ENCODE data around the gene SIPA1L3.

The SIPA1L3 gene

DNA sequence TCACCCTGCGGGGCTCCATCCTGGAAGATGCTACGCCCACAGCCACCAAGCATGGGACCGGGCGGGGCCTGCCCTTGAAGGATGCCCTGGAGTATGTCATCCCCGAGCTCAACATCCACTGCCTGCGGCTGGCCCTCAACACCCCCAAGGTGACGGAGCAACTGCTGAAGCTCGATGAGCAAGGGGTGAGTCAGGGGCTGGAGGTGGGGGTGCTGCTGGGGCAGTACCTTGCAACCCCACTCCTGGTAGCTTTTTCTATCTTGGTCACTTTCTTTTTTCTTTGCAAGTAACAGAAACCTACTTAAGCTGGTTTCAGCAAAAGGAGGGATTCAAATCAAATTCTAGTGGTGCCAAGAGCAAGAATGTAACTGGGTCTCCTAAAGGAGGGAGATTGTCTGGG is 193.0 kb downstream of the SIPA1L3 start:
- Histone ChIP-seq H3K4me1 (ENCODE audit: control insufficient read depth, insufficient read depth, low read length) (no peaks in the 10 kb centered on the region; the same call in 1 of the 2 replicates), H3K27ac (ENCODE audit: low read depth, low read length) (no peak overlapping the region), H3K9me3 (ENCODE audit: control insufficient read depth, insufficient read depth, low read length) (0 out of 2 replicates have a peak, but pooled peaks cover 5% of the 10 kb centered on the region), H3K36me3 (ENCODE audit: control insufficient read depth, insufficient read depth, low read length) (peaks cover 38% of the 10 kb centered on the region), H3K4me3 (ENCODE audit: low read depth, low read length) (no peak overlapping the region), H3K9ac (ENCODE audit: low read depth, low read length) (no peak overlapping the region), H3K27me3 (ENCODE audit: control insufficient read depth, insufficient read depth, low read length) (no peaks in the 10 kb centered on the region)

DNA sequence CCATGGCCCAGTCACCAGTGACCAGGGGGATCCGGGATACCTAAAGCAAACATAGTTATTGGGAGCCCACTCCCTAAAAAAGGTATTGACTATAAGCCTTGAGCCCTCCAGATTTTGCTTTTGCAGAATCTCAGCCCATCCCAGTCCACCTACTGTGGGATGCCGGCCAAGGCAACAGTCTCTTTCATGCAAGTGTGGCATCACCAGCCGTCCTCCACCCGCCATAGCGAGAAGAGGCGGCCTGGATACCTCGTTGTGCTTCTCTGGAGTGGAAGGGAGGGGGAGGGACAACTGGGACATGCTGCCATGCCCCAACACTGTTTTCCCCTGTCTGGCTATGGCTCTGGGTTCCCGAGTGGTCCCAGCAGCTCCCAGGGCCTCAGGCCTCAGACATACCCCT is 193.6 kb downstream of the SIPA1L3 start:
- 0 out of 2 replicates have a peak, but pooled peaks cover 5% of the 10 kb centered on the region for H3K9me3 ChIP-seq (ENCODE audit: control insufficient read depth, insufficient read depth, low read length)
- H3K4me1 ChIP-seq (ENCODE audit: control insufficient read depth, insufficient read depth, low read length): no peaks in the 10 kb centered on the region; the same call in 1 of the 2 replicates
- no peak overlapping the region for H3K4me3 ChIP-seq (ENCODE audit: low read depth, low read length)
- peaks cover 43% of the 10 kb centered on the region for H3K36me3 ChIP-seq (ENCODE audit: control insufficient read depth, insufficient read depth, low read length)
- H3K9ac ChIP-seq (ENCODE audit: low read depth, low read length): no peak overlapping the region
- no peaks in the 10 kb centered on the region for H3K27me3 ChIP-seq (ENCODE audit: control insufficient read depth, insufficient read depth, low read length)
- no peak overlapping the region for H3K27ac ChIP-seq (ENCODE audit: low read depth, low read length)

- Histone ChIP-seq H3K9me3 (ENCODE audit: control insufficient read depth, insufficient read depth, low read length) (0 out of 2 replicates have a peak, but pooled peaks cover 5% of the 10 kb centered on the region), H3K27ac (ENCODE audit: low read depth, low read length) (no peak overlapping the region), H3K4me1 (ENCODE audit: control insufficient read depth, insufficient read depth, low read length) (no peaks in the 10 kb centered on the region), H3K4me3 (ENCODE audit: low read depth, low read length) (no peak overlapping the region), H3K27me3 (ENCODE audit: control insufficient read depth, insufficient read depth, low read length) (no peaks in the 10 kb centered on the region), H3K9ac (ENCODE audit: low read depth, low read length) (no peak overlapping the region), H3K36me3 (ENCODE audit: control insufficient read depth, insufficient read depth, low read length) (peaks cover 51% of the 10 kb centered on the region)
Observed at GRCh38 chr19:38101723-38102122, 194.7 kb downstream of the SIPA1L3 start.

DNA sequence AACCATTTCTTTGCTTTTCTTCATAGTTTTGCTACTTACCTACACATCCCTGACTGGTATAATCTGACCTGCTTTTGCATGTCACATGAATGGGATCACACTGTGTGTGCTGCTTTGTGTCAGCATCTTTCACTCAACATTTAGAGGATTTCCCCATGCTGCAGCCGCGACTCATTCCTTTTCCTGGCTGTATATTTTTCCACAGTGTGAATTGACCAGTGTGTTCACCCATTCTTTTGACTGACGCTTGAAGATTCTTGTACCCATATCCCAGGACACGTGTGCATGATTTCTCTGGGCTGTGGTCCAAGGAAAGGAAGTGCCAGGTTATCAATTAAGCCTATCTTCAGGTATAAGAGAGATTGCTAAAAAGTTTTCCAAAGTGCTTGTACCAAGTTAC is 198.6 kb downstream of the SIPA1L3 start:
- peaks cover 67% of the 10 kb centered on the region for H3K36me3 ChIP-seq (ENCODE audit: control insufficient read depth, insufficient read depth, low read length)
- no peak overlapping the region for H3K4me3 ChIP-seq (ENCODE audit: low read depth, low read length)
- no peaks in the 10 kb centered on the region for H3K9me3 ChIP-seq (ENCODE audit: control insufficient read depth, insufficient read depth, low read length)
- no peaks in the 10 kb centered on the region for H3K27me3 ChIP-seq (ENCODE audit: control insufficient read depth, insufficient read depth, low read length)
- no peak overlapping the region for H3K9ac ChIP-seq (ENCODE audit: low read depth, low read length)
- no peaks in the 10 kb centered on the region for H3K4me1 ChIP-seq (ENCODE audit: control insufficient read depth, insufficient read depth, low read length)
- H3K27ac ChIP-seq (ENCODE audit: low read depth, low read length): no peak overlapping the region

DNA sequence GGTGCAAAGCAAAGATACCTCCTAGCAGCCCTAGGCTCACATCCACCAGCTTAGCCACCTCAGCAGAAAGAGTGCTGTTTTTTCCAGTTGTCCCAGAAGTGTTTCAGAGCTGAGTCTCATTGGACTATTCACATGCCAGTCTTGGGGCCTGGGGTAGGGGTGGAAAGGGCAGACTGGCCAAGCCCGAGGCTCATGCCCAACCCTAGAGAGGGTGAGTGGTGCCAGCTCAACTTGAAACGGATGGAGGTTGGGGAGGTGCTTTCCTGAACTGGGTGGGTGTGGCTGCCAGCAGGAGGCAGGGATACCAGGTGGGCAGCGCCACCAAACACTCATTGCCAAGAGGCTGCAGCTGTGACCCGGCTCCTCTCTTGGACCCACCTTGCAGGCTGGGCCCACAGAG is 200.1 kb downstream of the SIPA1L3 start:
- H3K4me3 ChIP-seq (ENCODE audit: low read depth, low read length): no peak overlapping the region
- H3K9ac ChIP-seq (ENCODE audit: low read depth, low read length): no peak overlapping the region
- no peaks in the 10 kb centered on the region for H3K9me3 ChIP-seq (ENCODE audit: control insufficient read depth, insufficient read depth, low read length)
- no peaks in the 10 kb centered on the region for H3K27me3 ChIP-seq (ENCODE audit: control insufficient read depth, insufficient read depth, low read length)
- no peak overlapping the region for H3K27ac ChIP-seq (ENCODE audit: low read depth, low read length)
- H3K36me3 ChIP-seq (ENCODE audit: control insufficient read depth, insufficient read depth, low read length): peaks cover 64% of the 10 kb centered on the region
- H3K4me1 ChIP-seq (ENCODE audit: control insufficient read depth, insufficient read depth, low read length): no peaks in the 10 kb centered on the region

- peaks cover 55% of the 10 kb centered on the region for H3K36me3 ChIP-seq (ENCODE audit: control insufficient read depth, insufficient read depth, low read length)
Observed at GRCh38 chr19:38111898-38112297, 204.9 kb downstream of the SIPA1L3 start.

DNA sequence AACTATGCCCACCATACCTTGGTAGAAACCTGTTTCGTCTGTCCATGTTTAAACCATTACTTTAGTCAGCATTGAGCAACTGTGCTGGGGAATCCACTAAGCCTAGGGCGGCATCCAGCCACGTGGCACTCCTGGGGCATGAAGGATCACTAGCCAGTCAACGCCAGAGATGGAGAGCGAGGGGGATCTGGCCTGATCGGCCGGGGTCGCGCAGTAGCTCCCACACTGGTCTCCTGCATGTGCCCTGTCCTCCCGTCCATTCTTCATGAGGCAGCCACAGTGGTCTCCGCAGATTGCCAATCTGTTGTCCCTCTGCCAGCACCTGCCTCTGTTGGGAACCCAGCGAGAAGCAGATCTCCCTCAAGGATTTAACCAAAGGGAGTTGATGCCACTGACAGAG is 207.6 kb downstream of the SIPA1L3 start:
- Histone ChIP-seq H3K4me1 (ENCODE audit: control insufficient read depth, insufficient read depth, low read length) (no peaks in the 10 kb centered on the region), H3K9me3 (ENCODE audit: control insufficient read depth, insufficient read depth, low read length) (no peaks in the 10 kb centered on the region), H3K27ac (ENCODE audit: low read depth, low read length) (no peak overlapping the region), H3K4me3 (ENCODE audit: low read depth, low read length) (no peak overlapping the region), H3K27me3 (ENCODE audit: control insufficient read depth, insufficient read depth, low read length) (no peaks in the 10 kb centered on the region), H3K36me3 (ENCODE audit: control insufficient read depth, insufficient read depth, low read length) (peaks cover 38% of the 10 kb centered on the region), H3K9ac (ENCODE audit: low read depth, low read length) (no peak overlapping the region)

More at GRCh38 chr19:38111898-38112297, 204.9 kb downstream of the SIPA1L3 start:
- H3K4me1 ChIP-seq (ENCODE audit: control insufficient read depth, insufficient read depth, low read length): no peaks in the 10 kb centered on the region
- no peak overlapping the region for H3K4me3 ChIP-seq (ENCODE audit: low read depth, low read length)
- H3K27ac ChIP-seq (ENCODE audit: low read depth, low read length): no peak overlapping the region
- H3K9ac ChIP-seq (ENCODE audit: low read depth, low read length): no peak overlapping the region
- no peaks in the 10 kb centered on the region for H3K27me3 ChIP-seq (ENCODE audit: control insufficient read depth, insufficient read depth, low read length)
- no peaks in the 10 kb centered on the region for H3K9me3 ChIP-seq (ENCODE audit: control insufficient read depth, insufficient read depth, low read length)

GRCh38 chr19:38115271-38115802 is 208.3 kb downstream of the SIPA1L3 start:
- peaks cover 40% of the 10 kb centered on the region for H3K36me3 ChIP-seq (ENCODE audit: control insufficient read depth, insufficient read depth, low read length)
- H3K9me3 ChIP-seq (ENCODE audit: control insufficient read depth, insufficient read depth, low read length): no peaks in the 10 kb centered on the region
- H3K4me1 ChIP-seq (ENCODE audit: control insufficient read depth, insufficient read depth, low read length): no peaks in the 10 kb centered on the region
- no peak overlapping the region for H3K4me3 ChIP-seq (ENCODE audit: low read depth, low read length)
- no peaks in the 10 kb centered on the region for H3K27me3 ChIP-seq (ENCODE audit: control insufficient read depth, insufficient read depth, low read length)
- no peak overlapping the region for H3K27ac ChIP-seq (ENCODE audit: low read depth, low read length)
- H3K9ac ChIP-seq (ENCODE audit: low read depth, low read length): no peak overlapping the region

GRCh38 chr19:38118176-38118575 is 211.2 kb downstream of the SIPA1L3 start:
- H3K4me1 ChIP-seq (ENCODE audit: control insufficient read depth, insufficient read depth, low read length): no peaks in the 10 kb centered on the region
- peaks cover 38% of the 10 kb centered on the region for H3K36me3 ChIP-seq (ENCODE audit: control insufficient read depth, insufficient read depth, low read length)
- H3K9me3 ChIP-seq (ENCODE audit: control insufficient read depth, insufficient read depth, low read length): peaks cover 10% of the 10 kb centered on the region
- H3K27me3 ChIP-seq (ENCODE audit: control insufficient read depth, insufficient read depth, low read length): no peaks in the 10 kb centered on the region
- H3K9ac ChIP-seq (ENCODE audit: low read depth, low read length): no peak overlapping the region
- no peak overlapping the region for H3K27ac ChIP-seq (ENCODE audit: low read depth, low read length)
- H3K4me3 ChIP-seq (ENCODE audit: low read depth, low read length): no peak overlapping the region

DNA sequence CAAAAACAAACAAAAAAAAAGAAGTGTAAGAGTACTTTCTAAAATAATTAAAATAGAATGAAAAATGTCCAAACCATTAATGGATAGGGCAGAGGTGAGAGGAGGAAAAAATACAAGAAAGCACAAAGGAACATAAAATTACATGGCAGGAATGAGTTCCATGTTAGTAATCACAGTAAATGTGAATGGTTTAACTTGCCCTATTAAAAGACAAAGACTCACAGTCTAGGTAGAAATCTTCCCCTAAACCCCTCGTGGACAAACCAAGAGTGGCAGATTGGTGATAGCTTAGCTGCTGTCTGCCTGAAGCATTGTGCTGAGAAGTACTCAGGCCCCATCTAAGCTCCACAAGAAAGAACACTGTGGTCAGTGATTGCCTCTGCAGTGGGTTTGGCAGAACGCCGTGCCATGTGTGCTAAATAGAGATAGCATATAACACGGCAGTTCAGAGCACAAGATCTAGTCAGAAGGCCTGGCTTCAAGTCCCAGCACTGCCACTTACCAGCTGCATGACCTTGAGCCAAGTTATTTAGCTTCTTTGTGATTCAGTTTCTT is 213.5 kb downstream of the SIPA1L3 start:
- H3K4me1 ChIP-seq (ENCODE audit: control insufficient read depth, insufficient read depth, low read length): no peaks in the 10 kb centered on the region
- no peak overlapping the region for H3K27ac ChIP-seq (ENCODE audit: low read depth, low read length)
- H3K36me3 ChIP-seq (ENCODE audit: control insufficient read depth, insufficient read depth, low read length): peaks cover 30% of the 10 kb centered on the region
- no peak overlapping the region for H3K4me3 ChIP-seq (ENCODE audit: low read depth, low read length)
- no peaks in the 10 kb centered on the region for H3K27me3 ChIP-seq (ENCODE audit: control insufficient read depth, insufficient read depth, low read length)
- no peak overlapping the region for H3K9ac ChIP-seq (ENCODE audit: low read depth, low read length)
- H3K9me3 ChIP-seq (ENCODE audit: control insufficient read depth, insufficient read depth, low read length): peaks cover 10% of the 10 kb centered on the region

GRCh38 chr19:38122402-38123093 is 215.5 kb downstream of the SIPA1L3 start:
- Histone ChIP-seq H3K4me1 (ENCODE audit: control insufficient read depth, insufficient read depth, low read length) (no peaks in the 10 kb centered on the region), H3K36me3 (ENCODE audit: control insufficient read depth, insufficient read depth, low read length) (peaks cover 30% of the 10 kb centered on the region), H3K27ac (ENCODE audit: low read depth, low read length) (no peak overlapping the region), H3K27me3 (ENCODE audit: control insufficient read depth, insufficient read depth, low read length) (no peaks in the 10 kb centered on the region), H3K4me3 (ENCODE audit: low read depth, low read length) (no peak overlapping the region), H3K9me3 (ENCODE audit: control insufficient read depth, insufficient read depth, low read length) (peaks cover 10% of the 10 kb centered on the region), H3K9ac (ENCODE audit: low read depth, low read length) (no peak overlapping the region)
